Spleen (tissue), 11 donors: ENCODE measurements around the gene CDK13. TPM values are rescaled to one million over a fixed set of nuclear protein-coding genes. Genes with fewer than 3 reads are reported as not detected.

ENCODE experiments used
- DNase-seq: peaks from one replicate; pipeline ENCODE4 v3.0.0-alpha.2; 2020
- H3K27ac ChIP-seq, 8 donors: fragments of 200-600 bp; sonication (generic) in 7 of 8; 1 replicate in 4 of 8; 2 replicates in 4 of 8; pipeline versions ENCODE4 v1.5.0 to v1.8.0; 2016 to 2021; ENCODE audit warnings: inconsistent platforms in 4 of 8, mild to moderate bottlenecking in 4 of 8, moderate library complexity in 1 of 8
- H3K27me3 ChIP-seq, 7 donors: fragments of 200-600 bp; sonication (generic) in 6 of 7; replicated peaks in 1 of 7; 1 replicate in 4 of 7; 2 replicates in 3 of 7; pipeline versions ENCODE4 v1.5.0 to v1.8.0; 2016 to 2021; ENCODE audit warnings: inconsistent platforms in 3 of 7, mild to moderate bottlenecking in 1 of 7
- H3K36me3 ChIP-seq, 6 donors: fragments of 200-600 bp; sonication (generic) in 5 of 6; 1 replicate in 4 of 6; 2 replicates in 2 of 6; pipeline versions ENCODE4 v1.5.0 to v1.8.0; 2016 to 2021; ENCODE audit warnings: inconsistent platforms in 2 of 6
- H3K4me1 ChIP-seq, 6 donors: fragments of 200-600 bp; sonication (generic) in 5 of 6; 1 replicate in 3 of 6; 2 replicates in 3 of 6; pipeline versions ENCODE4 v1.5.0 to v1.8.0; 2016 to 2021; ENCODE audit warnings: inconsistent platforms in 3 of 6
- H3K4me3 ChIP-seq, 8 donors: fragments of 200-600 bp; sonication (generic) in 7 of 8; 1 replicate in 4 of 8; 2 replicates in 4 of 8; pipeline versions ENCODE4 v1.5.0 to v1.8.0; 2016 to 2021; ENCODE audit warnings: inconsistent platforms in 4 of 8, mild to moderate bottlenecking in 4 of 8, moderate library complexity in 2 of 8
- H3K9me3 ChIP-seq, 8 donors: fragments of 200-600 bp; sonication (generic) in 7 of 8; 1 replicate in 4 of 8; 2 replicates in 4 of 8; pipeline versions ENCODE4 v1.5.0 to v1.8.0; 2016 to 2021; ENCODE audit warnings: inconsistent platforms in 4 of 8
- CTCF ChIP-seq, 11 experiments: fragments of 200-600 bp in 7 of 11; fragments of 450-650 bp in 4 of 11; sonication (generic) in 4 of 11; IDR thresholded peaks in 8 of 11; conservative IDR thresholded peaks in 3 of 11; 1 replicate in 7 of 11; 2 replicates in 4 of 11; pipeline versions ENCODE4 v1.4.0 to v1.8.0; 2016 to 2021; ENCODE audit warnings: antibody characterized with exemption in 11 of 11, inconsistent platforms in 4 of 11, mild to moderate bottlenecking in 1 of 11
- POLR2A ChIP-seq, 3 donors: fragments of 450-650 bp; IDR thresholded peaks; one replicate each; pipeline ENCODE4 v1.5.1; 2017; ENCODE audit warnings: antibody characterized with exemption in 3 of 3, mild to moderate bottlenecking in 1 of 3
- POLR2AphosphoS5 ChIP-seq, 3 donors: sonication (generic); formaldehyde crosslinking; IDR thresholded peaks; one replicate each; pipeline ENCODE4 v1.5.1; 2017; ENCODE audit warnings: antibody characterized with exemption in 3 of 3
- WGBS, 5 donors: extraction: QIAGEN DNeasy Blood & Tissue Kit in 3 of 5; methylation state at CpG; one replicate each; pipeline versions ENCODE4 v1.1.5 to v1.1.7; 2013 to 2018; 5-methylcytosine and 5-hydroxymethylcytosine counted together
- intact Hi-C: fragments of 100-400 bp; cut with DNase I; formaldehyde crosslinking; loops from one replicate; pipeline ENCODE4 v1.15.0; 2023; ENCODE audit warnings: low total_unique reads
- polyA plus RNA-seq, 3 donors: library from polyadenylated mRNA; stranded (reverse); fragments of 200-250 nt; gene quantifications; one replicate each; pipeline ENCODE4 v1.2.1, GENCODE V29; 2013
- total RNA-seq, 7 donors: library from RNA; depleted of rRNA in 3 of 7; stranded (reverse); fragments of >200 nt in 3 of 7; fragmentation: NEBNext Ultra II Directional in 4 of 7; extraction: Animal tissue kit (Norgen Biotek cat#: 25700) in 4 of 7; gene quantifications; one replicate each; pipeline versions ENCODE4 v1.1.0 to v1.2.1, GENCODE V29; 2016 to 2021
- donor health status: healthy with polysubstance abuse.
- donor health status: DM: no; HTN: no; CAD: no; lungs with moderate emphysema.
- donor health status: DM: no; HTN: no; CAD: no.
- donor health status: Bipolar disorder and iron deficiency.
- donor health status: healthy.
- donor health status: DM: no; HTN: no; CAD: no.
- donor health status: DM: yes; HTN: yes; CAD: no.

The CDK13 gene
- total and polyA plus RNA-seq, 10 donors, result 18.0 to 125 (median 79.7) TPM

- H3K4me1 ChIP-seq, result peaks cover 0 to 5% (median 2%) of the 10 kb centered on the region in 6 donors
- WGBS, 5 donors, result 46 to 77% (median 55%) methylated on average over 2 of the region's 2 CpGs
- no peaks in the 10 kb centered on the region for H3K9me3 ChIP-seq
- intact Hi-C loops, result no loop called here
- peaks cover 0 to 63% (median 7%) of the 10 kb centered on the region in 6 donors for H3K36me3 ChIP-seq
- no peaks in the 10 kb centered on the region for H3K27me3 ChIP-seq
- TF ChIP-seq POLR2AphosphoS5 (IDR thresholded peaks at IDR 0.05) (no peak), CTCF (IDR thresholded peaks at IDR 0.05 in 8 of 11, conservative IDR thresholded peaks at IDR 0.05 in 3 of 11) (no peak), POLR2A (IDR thresholded peaks at IDR 0.05) (no peak)
- no peak overlapping the region for H3K4me3 ChIP-seq
- no peak for DNase-seq
- no peak overlapping the region for H3K27ac ChIP-seq
Observed at GRCh38 chr7:40057292-40057691, 107.2 kb downstream of the CDK13 start.

GRCh38 chr7:40058026-40058425, 108.0 kb downstream of the CDK13 start:
- intact Hi-C loops, result no loop called here
- WGBS, 5 donors, result 45 to 85% (median 62%) methylated on average over 2 of the region's 2 CpGs
- Histone ChIP-seq H3K9me3 (no peaks in the 10 kb centered on the region), H3K4me3 (no peak overlapping the region), H3K27me3 (no peaks in the 10 kb centered on the region), H3K4me1 (no peaks in the 10 kb centered on the region), H3K27ac (no peak overlapping the region), H3K36me3 (peaks cover 0 to 68% (median 10%) of the 10 kb centered on the region in 6 donors)
- no peak for DNase-seq
- TF ChIP-seq POLR2A (IDR thresholded peaks at IDR 0.05), result no peak

- intact Hi-C loops, result no loop called here
Observed at GRCh38 chr7:40058636-40059035, 108.6 kb downstream of the CDK13 start.

GRCh38 chr7:40059057-40059456, 109.0 kb downstream of the CDK13 start:
- Histone ChIP-seq H3K36me3 (peaks cover 0 to 68% (median 21%) of the 10 kb centered on the region in 6 donors), H3K27me3 (no peaks in the 10 kb centered on the region), H3K4me1 (no peaks in the 10 kb centered on the region), H3K9me3 (no peaks in the 10 kb centered on the region), H3K4me3 (no peak overlapping the region), H3K27ac (no peak overlapping the region)
- intact Hi-C loops, result no loop called here
- TF ChIP-seq POLR2AphosphoS5 (IDR thresholded peaks at IDR 0.05), result no peak
- TF ChIP-seq CTCF (IDR thresholded peaks at IDR 0.05 in 8 of 11, conservative IDR thresholded peaks at IDR 0.05 in 3 of 11), result no peak
- TF ChIP-seq POLR2A (IDR thresholded peaks at IDR 0.05), result no peak
- WGBS, 5 donors, result 93 to 97% (median 95%) methylated on average over 6 of the region's 6 CpGs
- no peak for DNase-seq

More at GRCh38 chr7:40058636-40059035, 108.6 kb downstream of the CDK13 start:
- Histone ChIP-seq H3K27ac (no peak overlapping the region), H3K4me3 (no peak overlapping the region), H3K9me3 (no peaks in the 10 kb centered on the region), H3K4me1 (no peaks in the 10 kb centered on the region), H3K36me3 (peaks cover 0 to 68% (median 16%) of the 10 kb centered on the region in 6 donors), H3K27me3 (no peaks in the 10 kb centered on the region)
- no peak for DNase-seq
- TF ChIP-seq POLR2A (IDR thresholded peaks at IDR 0.05) (no peak), POLR2AphosphoS5 (IDR thresholded peaks at IDR 0.05) (no peak), CTCF (IDR thresholded peaks at IDR 0.05 in 8 of 11, conservative IDR thresholded peaks at IDR 0.05 in 3 of 11) (no peak)

- intact Hi-C loops, result no loop called here
- no peak overlapping the region for H3K4me3 ChIP-seq
Observed at GRCh38 chr7:40072268-40072667, 122.2 kb downstream of the CDK13 start.

More at GRCh38 chr7:40072268-40072667, 122.2 kb downstream of the CDK13 start:
- 96 to 100% (median 98%) methylated on average over 5 of the region's 5 CpGs for WGBS, 5 donors
- no peaks in the 10 kb centered on the region for H3K4me1 ChIP-seq
- DNase-seq, result no peak
- no peak overlapping the region for H3K27ac ChIP-seq
- peaks cover 0 to 41% (median 2%) of the 10 kb centered on the region in 6 donors for H3K36me3 ChIP-seq
- no peaks in the 10 kb centered on the region for H3K27me3 ChIP-seq
- H3K9me3 ChIP-seq, result no peaks in the 10 kb centered on the region
- no peak for TF ChIP-seq POLR2A (IDR thresholded peaks at IDR 0.05)
- no peak for TF ChIP-seq CTCF (IDR thresholded peaks at IDR 0.05 in 8 of 11, conservative IDR thresholded peaks at IDR 0.05 in 3 of 11)
- TF ChIP-seq POLR2AphosphoS5 (IDR thresholded peaks at IDR 0.05), result no peak
